Endodermal cell (in vitro differentiated cells): ENCODE measurements around the gene GNG13. TPM values are rescaled to one million over a fixed set of nuclear protein-coding genes. Genes with fewer than 3 reads are reported as not detected.

Source experiments
- DNase-seq: peaks from one replicate; pipeline ENCODE4 v3.0.0-alpha.2; 2017
- H3K27ac ChIP-seq: 2 replicates; pipeline ENCODE4 v1.5.1; 2013; ENCODE audit warnings: mild to moderate bottlenecking, low read depth, low read length, moderate library complexity
- H3K27me3 ChIP-seq: 2 replicates; pipeline ENCODE4 v1.6.1; 2013; ENCODE audit warnings: mild to moderate bottlenecking, low read length, moderate library complexity; ENCODE audit not compliant: insufficient read depth, control insufficient read depth, poor library complexity, severe bottlenecking
- H3K36me3 ChIP-seq: 2 replicates; pipeline ENCODE4 v1.7.0; 2013; ENCODE audit warnings: mild to moderate bottlenecking, low read length, moderate library complexity; ENCODE audit not compliant: control insufficient read depth, insufficient read depth
- H3K4me1 ChIP-seq: one replicate; pipeline ENCODE4 v1.7.0; 2013; ENCODE audit warnings: low read length; ENCODE audit not compliant: control insufficient read depth, insufficient read depth
- H3K4me3 ChIP-seq: 2 replicates; pipeline ENCODE4 v1.5.1; 2013; ENCODE audit warnings: mild to moderate bottlenecking, low read length, moderate library complexity
- H3K9ac ChIP-seq: 2 replicates; pipeline ENCODE4 v1.6.1; 2013; ENCODE audit warnings: mild to moderate bottlenecking, low read length, moderate library complexity; ENCODE audit not compliant: poor library complexity, severe bottlenecking; ENCODE audit errors: extremely low read depth
- H3K9me3 ChIP-seq: 2 replicates; pipeline ENCODE4 v1.6.1; 2013; ENCODE audit warnings: mild to moderate bottlenecking, low read length, moderate library complexity; ENCODE audit not compliant: control insufficient read depth
- H3K27ac Mint-ChIP-seq: 2 replicates; pipeline ENCODE4 v1.8.0; 2020; ENCODE audit warnings: mixed read lengths
- H3K27me3 Mint-ChIP-seq: 2 replicates; pipeline ENCODE4 v1.8.0; 2021; ENCODE audit warnings: mild to moderate bottlenecking, mixed read lengths; ENCODE audit not compliant: insufficient read depth
- H3K36me3 Mint-ChIP-seq: 2 replicates; pipeline ENCODE4 v1.8.0; 2020; ENCODE audit warnings: low read depth, mixed read lengths
- H3K4me1 Mint-ChIP-seq: 2 replicates; pipeline ENCODE4 v1.8.0; 2020; ENCODE audit warnings: mixed read lengths
- H3K4me3 Mint-ChIP-seq: 2 replicates; pipeline ENCODE4 v1.8.0; 2020; ENCODE audit warnings: mild to moderate bottlenecking, moderate library complexity, mixed read lengths
- H3K9me3 Mint-ChIP-seq: 2 replicates; pipeline ENCODE4 v1.8.0; 2020; ENCODE audit warnings: mild to moderate bottlenecking, mixed read lengths
- WGBS, 2 experiments: methylation state at CpG; one replicate each; pipeline versions ENCODE4 v1.1.5 to v1.1.7; 2013; ENCODE audit warnings: missing lambda C conversion rate in 2 of 2, mixed read lengths in 1 of 2; ENCODE audit not compliant: insufficient coverage in 1 of 2, insufficient read length in 1 of 2; 5-methylcytosine and 5-hydroxymethylcytosine counted together
- total RNA-seq, 2 donors: library from RNA; stranded (reverse); fragmentation: NEBNext Ultra II Directional in 1 of 2; extraction: Animal tissue kit (Norgen Biotek cat#: 25700) in 1 of 2; gene quantifications; 2 replicates in 1 of 2; 3 replicates in 1 of 2; pipeline ENCODE4 v1.2.1, GENCODE V29; 2021
- TF ChIP-seq, protein P1 (sequence below): fragments of 200-600 bp; sonication (generic); conservative IDR thresholded peaks from 2 replicates; pipeline ENCODE4 v1.5.0; 2021; ENCODE audit warnings: antibody characterized with exemption, mild to moderate bottlenecking

The GNG13 gene
- total RNA-seq, 2 donors from 2014 or later = not detected

DNA sequence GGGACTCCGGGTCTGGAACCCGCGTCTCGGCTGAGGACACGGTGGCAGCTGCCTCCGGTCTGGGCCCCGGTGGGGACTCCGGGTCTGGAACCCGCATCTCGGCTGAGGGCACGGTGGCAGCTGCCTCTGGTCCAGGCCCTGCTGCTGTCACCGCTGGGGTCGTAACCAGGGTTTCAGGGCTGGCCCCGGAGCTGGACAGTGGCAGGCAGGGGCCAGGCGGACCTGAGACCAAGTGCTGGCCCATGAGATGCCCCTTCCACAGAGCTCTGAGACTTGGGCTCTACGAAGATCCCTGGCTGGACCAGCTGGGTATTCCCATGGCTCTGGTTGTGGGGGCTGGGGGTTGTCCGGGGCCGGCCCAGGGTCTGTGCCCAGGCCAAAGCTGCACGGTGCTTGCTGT, 16.1 kb downstream of the GNG13 start:
- peaks cover 3% of the 10 kb centered on the region for H3K27me3 ChIP-seq
- WGBS, 2 experiments = 94 to 99% methylated on average over 14 to 19 of the region's 19 CpGs
- H3K4me3 ChIP-seq = no peak overlapping the region
- Mint-ChIP-seq H3K9me3 (no peaks in the 10 kb centered on the region), H3K27ac (no peak overlapping the region), H3K36me3 (peaks cover 2% of the 10 kb centered on the region), H3K4me3 (no peak overlapping the region), H3K4me1 (no peaks in the 10 kb centered on the region), H3K27me3 (peaks cover 6% of the 10 kb centered on the region)
- H3K4me1 ChIP-seq = peaks cover 4% of the 10 kb centered on the region
- H3K36me3 ChIP-seq = peaks cover 10% of the 10 kb centered on the region
- H3K9ac ChIP-seq = no peak overlapping the region
- no peaks in the 10 kb centered on the region for H3K9me3 ChIP-seq
- no peak for DNase-seq
- no peak overlapping the region for H3K27ac ChIP-seq
- TF ChIP-seq, protein P1, sequence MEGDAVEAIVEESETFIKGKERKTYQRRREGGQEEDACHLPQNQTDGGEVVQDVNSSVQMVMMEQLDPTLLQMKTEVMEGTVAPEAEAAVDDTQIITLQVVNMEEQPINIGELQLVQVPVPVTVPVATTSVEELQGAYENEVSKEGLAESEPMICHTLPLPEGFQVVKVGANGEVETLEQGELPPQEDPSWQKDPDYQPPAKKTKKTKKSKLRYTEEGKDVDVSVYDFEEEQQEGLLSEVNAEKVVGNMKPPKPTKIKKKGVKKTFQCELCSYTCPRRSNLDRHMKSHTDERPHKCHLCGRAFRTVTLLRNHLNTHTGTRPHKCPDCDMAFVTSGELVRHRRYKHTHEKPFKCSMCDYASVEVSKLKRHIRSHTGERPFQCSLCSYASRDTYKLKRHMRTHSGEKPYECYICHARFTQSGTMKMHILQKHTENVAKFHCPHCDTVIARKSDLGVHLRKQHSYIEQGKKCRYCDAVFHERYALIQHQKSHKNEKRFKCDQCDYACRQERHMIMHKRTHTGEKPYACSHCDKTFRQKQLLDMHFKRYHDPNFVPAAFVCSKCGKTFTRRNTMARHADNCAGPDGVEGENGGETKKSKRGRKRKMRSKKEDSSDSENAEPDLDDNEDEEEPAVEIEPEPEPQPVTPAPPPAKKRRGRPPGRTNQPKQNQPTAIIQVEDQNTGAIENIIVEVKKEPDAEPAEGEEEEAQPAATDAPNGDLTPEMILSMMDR = no peak

DNA sequence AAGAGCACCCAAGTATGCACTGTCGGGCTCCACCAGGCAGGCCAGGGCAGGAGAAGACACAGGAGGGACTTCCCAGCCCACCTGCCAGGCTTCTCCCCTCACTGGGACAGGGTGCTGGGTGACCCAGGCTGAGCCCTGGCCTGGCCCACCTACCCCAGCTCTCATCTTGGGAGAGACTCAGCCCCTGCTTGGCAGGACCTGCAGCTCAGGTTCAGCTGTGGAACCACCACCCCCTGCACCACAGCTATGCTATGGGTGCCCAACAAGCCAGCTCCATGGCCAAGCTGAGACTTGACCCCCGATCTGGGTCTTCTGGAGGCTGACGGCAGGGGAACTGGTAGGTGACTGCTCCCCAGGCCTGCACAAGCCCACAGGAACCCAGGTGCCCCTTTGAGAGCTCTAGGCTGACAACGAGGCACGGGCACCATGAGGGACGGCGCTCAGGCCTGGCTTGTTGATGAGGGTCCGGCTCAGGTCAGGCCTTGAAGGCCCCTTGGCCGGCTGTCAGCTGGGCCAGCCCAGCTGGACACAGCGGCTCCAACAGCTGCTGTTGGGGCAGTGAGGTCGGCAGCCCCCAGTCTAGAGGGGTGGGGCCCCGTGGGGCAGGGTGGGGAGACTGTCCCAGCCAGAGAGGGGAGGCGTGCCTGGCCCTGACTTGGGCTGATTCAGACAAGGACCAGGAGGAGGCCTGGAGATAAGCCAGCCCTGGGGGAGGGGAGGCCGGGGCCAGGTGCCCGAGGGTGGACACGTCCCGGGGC, 17.0 kb downstream of the GNG13 start:
- Histone ChIP-seq H3K4me3 (no peak overlapping the region), H3K36me3 (peaks cover 10% of the 10 kb centered on the region), H3K9me3 (no peaks in the 10 kb centered on the region), H3K27ac (no peak overlapping the region), H3K27me3 (peaks cover 3% of the 10 kb centered on the region), H3K4me1 (peaks cover 4% of the 10 kb centered on the region), H3K9ac (no peak overlapping the region)
- H3K9me3 Mint-ChIP-seq = no peaks in the 10 kb centered on the region
- no peak overlapping the region for H3K4me3 Mint-ChIP-seq
- 86 to 92% methylated on average over 5 to 17 of the region's 17 CpGs for WGBS, 2 experiments
- DNase-seq = no peak
- H3K36me3 Mint-ChIP-seq = peaks cover 2% of the 10 kb centered on the region
- TF ChIP-seq, protein P1 = no peak
- H3K27me3 Mint-ChIP-seq = peaks cover 6% of the 10 kb centered on the region
- H3K4me1 Mint-ChIP-seq = no peaks in the 10 kb centered on the region
- H3K27ac Mint-ChIP-seq = no peak overlapping the region

DNA sequence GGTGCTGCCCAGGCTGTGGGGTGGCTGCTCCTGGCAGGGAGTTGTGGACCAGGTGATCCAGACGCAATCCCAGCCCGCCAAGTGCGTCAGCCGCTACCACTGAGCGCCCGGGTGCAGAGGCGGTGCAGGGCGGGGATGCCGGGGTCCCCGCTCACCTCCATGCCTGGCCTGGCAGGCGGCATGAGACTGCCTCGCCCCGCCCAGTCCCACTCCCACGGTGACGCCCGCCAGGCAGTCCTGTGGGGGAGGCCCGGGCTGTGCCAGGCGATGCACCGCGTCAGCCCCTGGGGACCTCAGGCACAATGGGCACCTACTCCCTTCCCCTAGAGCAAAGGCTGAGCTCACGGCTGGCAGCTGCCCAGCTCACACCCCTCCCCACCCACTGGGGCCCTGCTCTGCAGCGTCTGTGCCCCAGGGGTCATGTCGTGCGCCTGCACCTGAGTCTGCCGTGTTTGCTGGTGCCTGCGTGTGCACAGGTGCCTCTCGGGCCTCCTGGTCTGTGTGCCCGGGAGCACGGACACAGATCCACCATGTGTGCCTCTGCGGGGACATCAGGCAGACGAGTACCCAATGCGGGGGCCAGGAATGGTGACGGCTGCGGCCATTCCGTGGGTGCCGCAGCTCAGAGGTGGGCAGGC, 17.6 kb downstream of the GNG13 start:
- Mint-ChIP-seq H3K36me3 (peaks cover 2% of the 10 kb centered on the region), H3K4me1 (no peaks in the 10 kb centered on the region)
- WGBS, 2 experiments = 88 to 91% methylated on average over 22 to 36 of the region's 36 CpGs

More for the DNA sequence above, 17.6 kb downstream of the GNG13 start:
- no peak overlapping the region for H3K27ac Mint-ChIP-seq
- no peak overlapping the region for H3K4me3 Mint-ChIP-seq
- no peaks in the 10 kb centered on the region for H3K9me3 ChIP-seq
- no peaks in the 10 kb centered on the region for H3K9me3 Mint-ChIP-seq
- peaks cover 6% of the 10 kb centered on the region for H3K27me3 Mint-ChIP-seq
- H3K27me3 ChIP-seq = peaks cover 3% of the 10 kb centered on the region
- H3K4me3 ChIP-seq = no peak overlapping the region
- TF ChIP-seq, protein P1 = no peak
- H3K36me3 ChIP-seq = peaks cover 10% of the 10 kb centered on the region
- DNase-seq = no peak
- no peak overlapping the region for H3K9ac ChIP-seq
- no peak overlapping the region for H3K27ac ChIP-seq
- peaks cover 4% of the 10 kb centered on the region for H3K4me1 ChIP-seq
